ENCODE measurements around the gene CYFIP1. TPM values are rescaled to one million over a fixed set of nuclear protein-coding genes. Genes with fewer than 3 reads are reported as not detected.

The CYFIP1 gene
- total RNA-seq, 1 donor from 2014 or later, result 116 TPM

- Histone ChIP-seq H2AFZ (ENCODE audit: low read depth, low read length) (peak overlapping the region; percentile 97), H3K4me1 (ENCODE audit: insufficient read depth, low read length) (peaks cover 12% of the 10 kb centered on the region), H3K27ac (ENCODE audit: low read depth, low read length) (no peak overlapping the region), H3K9ac (ENCODE audit: low read length) (peak overlapping the region; percentile 93), H3K79me2 (ENCODE audit: insufficient read depth, low read length) (peaks cover 36% of the 10 kb centered on the region), H3K9me3 (ENCODE audit: insufficient read depth, low read depth, low read length) (no peaks in the 10 kb centered on the region), H3K27me3 (ENCODE audit: insufficient read depth, low read length) (no peaks in the 10 kb centered on the region), H3K4me2 (ENCODE audit: low read length) (peak overlapping the region; percentile 94), H3K36me3 (ENCODE audit: insufficient read depth, low read length) (no peaks in the 10 kb centered on the region), H4K20me1 (ENCODE audit: insufficient read depth, low read length) (peaks cover 33% of the 10 kb centered on the region), H3K4me3 (ENCODE audit: insufficient read depth, low read depth, low read length) (peak overlapping the region; percentile 92)
- Mint-ChIP-seq H3K36me3 (ENCODE audit: low read depth, unreplicated experiment) (no peaks in the 10 kb centered on the region), H3K27ac (ENCODE audit: unreplicated experiment) (peak overlapping the region; percentile 50), H3K27me3 (ENCODE audit: low read depth, unreplicated experiment) (no peaks in the 10 kb centered on the region), H3K9me3 (ENCODE audit: unreplicated experiment) (no peaks in the 10 kb centered on the region), H3K4me1 (ENCODE audit: low read depth, unreplicated experiment) (no peaks in the 10 kb centered on the region), H3K4me3 (ENCODE audit: unreplicated experiment) (peak overlapping the region; percentile 89)
- no peak for TF ChIP-seq EZH2 (IDR thresholded peaks at IDR 0.05; ENCODE audit: insufficient read depth, low read length)
- TF ChIP-seq, protein P1, sequence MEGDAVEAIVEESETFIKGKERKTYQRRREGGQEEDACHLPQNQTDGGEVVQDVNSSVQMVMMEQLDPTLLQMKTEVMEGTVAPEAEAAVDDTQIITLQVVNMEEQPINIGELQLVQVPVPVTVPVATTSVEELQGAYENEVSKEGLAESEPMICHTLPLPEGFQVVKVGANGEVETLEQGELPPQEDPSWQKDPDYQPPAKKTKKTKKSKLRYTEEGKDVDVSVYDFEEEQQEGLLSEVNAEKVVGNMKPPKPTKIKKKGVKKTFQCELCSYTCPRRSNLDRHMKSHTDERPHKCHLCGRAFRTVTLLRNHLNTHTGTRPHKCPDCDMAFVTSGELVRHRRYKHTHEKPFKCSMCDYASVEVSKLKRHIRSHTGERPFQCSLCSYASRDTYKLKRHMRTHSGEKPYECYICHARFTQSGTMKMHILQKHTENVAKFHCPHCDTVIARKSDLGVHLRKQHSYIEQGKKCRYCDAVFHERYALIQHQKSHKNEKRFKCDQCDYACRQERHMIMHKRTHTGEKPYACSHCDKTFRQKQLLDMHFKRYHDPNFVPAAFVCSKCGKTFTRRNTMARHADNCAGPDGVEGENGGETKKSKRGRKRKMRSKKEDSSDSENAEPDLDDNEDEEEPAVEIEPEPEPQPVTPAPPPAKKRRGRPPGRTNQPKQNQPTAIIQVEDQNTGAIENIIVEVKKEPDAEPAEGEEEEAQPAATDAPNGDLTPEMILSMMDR (IDR thresholded peaks at IDR 0.05; ENCODE audit: insufficient read depth, low read depth, low read length), result no peak
- FAIRE-seq (no peak), DNase-seq (ENCODE audit: low read depth) (no peak)
Measured at GRCh38 chr15:22981051-22981840, 1.1 kb upstream of the CYFIP1 start.

GRCh38 chr15:22979238-22980188 lies 655 bp downstream of the CYFIP1 start:
- Mint-ChIP-seq H3K4me3 (ENCODE audit: unreplicated experiment) (peak overlapping the region; percentile 100), H3K36me3 (ENCODE audit: low read depth, unreplicated experiment) (no peaks in the 10 kb centered on the region), H3K4me1 (ENCODE audit: low read depth, unreplicated experiment) (peaks cover 2% of the 10 kb centered on the region), H3K27me3 (ENCODE audit: low read depth, unreplicated experiment) (no peaks in the 10 kb centered on the region), H3K27ac (ENCODE audit: unreplicated experiment) (peak overlapping the region; percentile 97), H3K9me3 (ENCODE audit: unreplicated experiment) (no peaks in the 10 kb centered on the region)
- H3K4me2 ChIP-seq (ENCODE audit: low read length), result peak overlapping the region; percentile 94
- H3K27me3 ChIP-seq (ENCODE audit: insufficient read depth, low read length), result no peaks in the 10 kb centered on the region
- TF ChIP-seq, protein P1 (IDR thresholded peaks at IDR 0.05; ENCODE audit: insufficient read depth, low read depth, low read length), result no peak
- no peak for TF ChIP-seq EZH2 (IDR thresholded peaks at IDR 0.05; ENCODE audit: insufficient read depth, low read length)
- peak; percentile 40 for DNase-seq (ENCODE audit: low read depth)
- H4K20me1 ChIP-seq (ENCODE audit: insufficient read depth, low read length), result peaks cover 49% of the 10 kb centered on the region
- peak overlapping the region; percentile 93 for H3K9ac ChIP-seq (ENCODE audit: low read length)
- H3K4me3 ChIP-seq (ENCODE audit: insufficient read depth, low read depth, low read length), result peak overlapping the region; percentile 92
- FAIRE-seq, result no peak
- no peaks in the 10 kb centered on the region for H3K36me3 ChIP-seq (ENCODE audit: insufficient read depth, low read length)
- H3K27ac ChIP-seq (ENCODE audit: low read depth, low read length), result peak overlapping the region; percentile 71
- peaks cover 12% of the 10 kb centered on the region for H3K4me1 ChIP-seq (ENCODE audit: insufficient read depth, low read length)
- H2AFZ ChIP-seq (ENCODE audit: low read depth, low read length), result peak overlapping the region; percentile 79
- H3K9me3 ChIP-seq (ENCODE audit: insufficient read depth, low read depth, low read length), result no peaks in the 10 kb centered on the region
- peaks cover 52% of the 10 kb centered on the region for H3K79me2 ChIP-seq (ENCODE audit: insufficient read depth, low read length)

All from astrocyte (in vitro differentiated cells and primary cell).